Tibial nerve (tissue), 4 donors: ENCODE results near the gene INO80B.

Experiments
- EP300 ChIP-seq, 2 donors: sonication (generic); formaldehyde crosslinking; IDR thresholded peaks; one replicate each; pipeline ENCODE4 v1.6.1; 2017; ENCODE audit warnings: antibody characterized with exemption in 2 of 2, mild to moderate bottlenecking in 1 of 2
- POLR2A ChIP-seq, 2 donors: fragments of 450-650 bp; IDR thresholded peaks; one replicate each; pipeline ENCODE4 v1.6.1; 2017; ENCODE audit warnings: antibody characterized with exemption in 2 of 2, mild to moderate bottlenecking in 2 of 2, moderate library complexity in 2 of 2
- TF ChIP-seq, protein P1 (sequence below), 5 experiments: fragments of 200-600 bp in 3 of 5; fragments of 450-650 bp in 2 of 5; sonication (generic) in 3 of 5; IDR thresholded peaks; one replicate each; pipeline ENCODE4 v1.5.1; 2016 to 2019; ENCODE audit warnings: antibody characterized with exemption in 5 of 5, mild to moderate bottlenecking in 3 of 5, moderate library complexity in 2 of 5

DNA sequence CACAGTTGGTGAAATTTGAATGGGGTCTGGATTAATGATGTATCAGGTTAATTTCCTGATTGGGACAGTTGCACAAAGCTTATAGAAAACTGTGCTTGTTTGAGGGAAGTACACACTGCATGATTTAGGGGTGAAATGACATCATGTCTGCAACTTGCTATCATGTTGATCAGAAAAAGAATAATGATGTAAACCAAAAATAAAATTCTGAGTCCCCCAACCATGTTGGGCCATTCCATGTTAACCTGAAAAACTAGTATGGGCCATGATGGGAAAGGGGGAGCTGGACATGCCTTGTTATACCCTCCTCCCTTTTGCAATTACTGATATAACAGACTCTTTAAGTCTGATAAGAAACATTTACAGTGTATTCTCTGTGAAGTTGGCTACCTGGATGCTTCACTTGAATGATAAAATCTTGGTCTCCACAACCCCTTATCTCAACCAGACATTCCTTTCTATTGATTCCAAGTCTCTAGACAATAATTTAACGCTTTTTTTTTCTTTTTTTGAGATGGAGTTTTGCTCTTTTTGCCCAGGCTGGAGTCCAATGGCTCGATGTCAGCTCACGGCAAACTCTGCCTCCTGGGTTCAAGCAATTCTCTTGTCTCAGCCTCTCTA is 4.2 kb upstream of the INO80B start:
- TF ChIP-seq, protein P1, sequence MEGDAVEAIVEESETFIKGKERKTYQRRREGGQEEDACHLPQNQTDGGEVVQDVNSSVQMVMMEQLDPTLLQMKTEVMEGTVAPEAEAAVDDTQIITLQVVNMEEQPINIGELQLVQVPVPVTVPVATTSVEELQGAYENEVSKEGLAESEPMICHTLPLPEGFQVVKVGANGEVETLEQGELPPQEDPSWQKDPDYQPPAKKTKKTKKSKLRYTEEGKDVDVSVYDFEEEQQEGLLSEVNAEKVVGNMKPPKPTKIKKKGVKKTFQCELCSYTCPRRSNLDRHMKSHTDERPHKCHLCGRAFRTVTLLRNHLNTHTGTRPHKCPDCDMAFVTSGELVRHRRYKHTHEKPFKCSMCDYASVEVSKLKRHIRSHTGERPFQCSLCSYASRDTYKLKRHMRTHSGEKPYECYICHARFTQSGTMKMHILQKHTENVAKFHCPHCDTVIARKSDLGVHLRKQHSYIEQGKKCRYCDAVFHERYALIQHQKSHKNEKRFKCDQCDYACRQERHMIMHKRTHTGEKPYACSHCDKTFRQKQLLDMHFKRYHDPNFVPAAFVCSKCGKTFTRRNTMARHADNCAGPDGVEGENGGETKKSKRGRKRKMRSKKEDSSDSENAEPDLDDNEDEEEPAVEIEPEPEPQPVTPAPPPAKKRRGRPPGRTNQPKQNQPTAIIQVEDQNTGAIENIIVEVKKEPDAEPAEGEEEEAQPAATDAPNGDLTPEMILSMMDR (IDR thresholded peaks at IDR 0.05) = no peak
- no peak for TF ChIP-seq POLR2A (IDR thresholded peaks at IDR 0.05)
- TF ChIP-seq EP300 (IDR thresholded peaks at IDR 0.05) = no peak
